T-helper 1 cell treated with Interleukin-12 subunit alpha and Interleukin-12 subunit beta and Interleukin-4 antibody, amounts not matched to agents 30 μg/mL and 1 μg/mL, for 36 hours (primary cell): ENCODE measurements around the gene TBPL1.

Experiments used
- H3K27ac Mint-ChIP-seq: one replicate; pipeline ENCODE4 v1.8.0; 2021; ENCODE audit warnings: mild to moderate bottlenecking, mixed read lengths
- H3K27me3 Mint-ChIP-seq: one replicate; pipeline ENCODE4 v1.8.0; 2021; ENCODE audit warnings: low read depth, mixed read lengths
- H3K36me3 Mint-ChIP-seq: one replicate; pipeline ENCODE4 v1.8.0; 2021; ENCODE audit warnings: low read depth, mixed read lengths
- H3K4me1 Mint-ChIP-seq: one replicate; pipeline ENCODE4 v1.8.0; 2021; ENCODE audit warnings: low read depth, mixed read lengths
- H3K4me3 Mint-ChIP-seq: one replicate; pipeline ENCODE4 v1.8.0; 2021; ENCODE audit warnings: mild to moderate bottlenecking, moderate library complexity, mixed read lengths
- H3K9me3 Mint-ChIP-seq: one replicate; pipeline ENCODE4 v1.8.0; 2021; ENCODE audit warnings: mixed read lengths

Gene TBPL1

DNA sequence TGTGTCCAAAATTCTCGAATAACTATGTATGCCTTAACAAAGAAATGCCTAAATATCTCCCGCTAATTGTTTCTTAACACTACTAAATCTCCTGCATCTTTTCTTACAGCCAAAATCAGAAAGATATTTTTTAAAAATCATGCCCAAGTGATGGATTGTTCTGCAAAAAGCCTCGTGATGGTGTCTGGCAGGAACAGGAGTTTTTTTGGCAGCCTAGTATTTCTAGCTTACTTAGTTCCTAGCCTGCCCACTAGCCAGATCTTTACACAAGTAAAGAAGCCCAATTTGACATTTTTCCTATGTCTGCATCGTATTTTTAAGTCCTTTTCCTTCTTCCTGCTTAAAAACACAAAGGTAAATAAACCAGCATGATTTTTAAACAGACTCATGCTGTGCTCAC, 67.9 kb downstream of the TBPL1 start:
- no peaks in the 10 kb centered on the region for H3K9me3 Mint-ChIP-seq
- H3K36me3 Mint-ChIP-seq, result no peaks in the 10 kb centered on the region
- no peaks in the 10 kb centered on the region for H3K4me1 Mint-ChIP-seq

DNA sequence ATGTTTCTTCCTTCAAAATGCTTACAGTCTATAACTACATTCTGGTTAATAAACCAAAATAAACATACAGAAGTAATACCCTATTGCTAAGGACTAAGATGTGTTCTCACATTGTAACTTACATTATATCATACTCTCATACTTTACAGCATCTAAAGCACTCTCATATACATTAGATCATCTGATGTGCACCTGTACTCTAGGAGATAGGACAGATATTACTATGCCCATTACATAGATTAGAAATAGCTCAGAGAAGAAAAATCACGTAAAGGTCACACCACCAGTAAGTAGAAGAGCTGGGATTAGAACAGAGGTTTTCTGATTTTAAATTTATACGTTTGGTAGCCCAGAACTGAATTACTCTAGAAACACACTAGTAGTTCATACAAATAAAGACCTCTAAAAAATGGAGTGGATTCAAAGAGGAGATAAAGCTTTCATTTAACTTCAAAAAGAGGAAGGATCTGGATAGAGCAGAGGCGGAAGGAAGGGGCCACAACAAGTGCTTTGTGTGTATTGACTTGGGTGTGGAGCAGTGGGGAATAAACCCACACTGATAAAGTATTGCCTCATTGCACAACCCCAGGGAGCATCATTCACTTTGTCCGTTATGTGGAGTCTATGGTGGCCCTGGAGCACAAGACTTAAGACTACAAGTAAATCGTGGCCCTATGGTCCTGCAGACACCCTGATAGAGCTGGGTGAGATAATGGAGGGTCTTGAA, 68.5 kb downstream of the TBPL1 start:
- Mint-ChIP-seq H3K27ac (no peak overlapping the region), H3K27me3 (no peaks in the 10 kb centered on the region), H3K36me3 (no peaks in the 10 kb centered on the region), H3K4me3 (no peak overlapping the region), H3K9me3 (no peaks in the 10 kb centered on the region), H3K4me1 (no peaks in the 10 kb centered on the region)

More for the DNA sequence above, 67.9 kb downstream of the TBPL1 start:
- H3K4me3 Mint-ChIP-seq, result no peak overlapping the region
- H3K27ac Mint-ChIP-seq, result no peak overlapping the region
- no peaks in the 10 kb centered on the region for H3K27me3 Mint-ChIP-seq

DNA sequence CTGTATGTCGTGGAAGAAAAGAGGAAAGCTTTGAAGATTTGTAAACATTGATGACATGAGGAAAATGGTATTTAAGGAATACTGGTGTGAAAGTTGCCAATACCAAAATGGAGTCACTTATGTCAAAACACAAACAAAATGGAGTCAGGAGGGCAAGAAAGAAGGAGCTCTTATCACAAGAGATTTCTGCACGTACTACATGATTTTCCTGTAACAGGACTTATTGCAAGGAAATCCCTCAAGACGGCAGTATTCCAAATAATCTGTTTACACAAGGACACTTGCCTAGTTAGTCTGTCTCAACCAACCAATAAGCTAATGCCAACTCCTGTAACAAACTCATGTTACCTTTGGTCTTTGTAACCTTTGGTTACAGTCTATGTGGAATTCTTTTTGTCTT, 69.6 kb downstream of the TBPL1 start:
- Mint-ChIP-seq H3K4me1 (no peaks in the 10 kb centered on the region), H3K9me3 (no peaks in the 10 kb centered on the region), H3K4me3 (no peak overlapping the region), H3K27me3 (no peaks in the 10 kb centered on the region), H3K27ac (no peak overlapping the region), H3K36me3 (no peaks in the 10 kb centered on the region)

DNA sequence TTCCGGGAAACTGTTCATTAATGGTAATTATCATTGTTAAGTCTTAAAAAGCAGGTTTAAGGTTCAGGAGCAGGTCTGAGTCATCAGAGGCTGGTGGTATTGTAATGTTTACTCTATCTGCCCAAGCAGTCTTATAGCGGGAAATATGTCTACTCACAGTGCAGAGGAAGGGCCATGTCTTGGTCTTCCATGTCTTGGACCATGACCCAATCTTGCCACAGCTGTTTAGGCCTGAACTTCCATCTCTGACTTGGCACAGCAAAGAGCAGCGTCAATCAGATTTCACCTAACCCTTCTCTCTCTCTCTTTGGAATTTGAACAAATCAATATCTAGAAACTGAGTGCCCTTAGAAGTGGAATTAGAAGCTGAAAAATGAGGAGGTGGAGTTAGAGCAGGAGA, 73.6 kb downstream of the TBPL1 start:
- Mint-ChIP-seq H3K4me1 (no peaks in the 10 kb centered on the region), H3K27me3 (peaks cover 3% of the 10 kb centered on the region), H3K4me3 (no peak overlapping the region), H3K36me3 (no peaks in the 10 kb centered on the region), H3K9me3 (no peaks in the 10 kb centered on the region), H3K27ac (no peak overlapping the region)

DNA sequence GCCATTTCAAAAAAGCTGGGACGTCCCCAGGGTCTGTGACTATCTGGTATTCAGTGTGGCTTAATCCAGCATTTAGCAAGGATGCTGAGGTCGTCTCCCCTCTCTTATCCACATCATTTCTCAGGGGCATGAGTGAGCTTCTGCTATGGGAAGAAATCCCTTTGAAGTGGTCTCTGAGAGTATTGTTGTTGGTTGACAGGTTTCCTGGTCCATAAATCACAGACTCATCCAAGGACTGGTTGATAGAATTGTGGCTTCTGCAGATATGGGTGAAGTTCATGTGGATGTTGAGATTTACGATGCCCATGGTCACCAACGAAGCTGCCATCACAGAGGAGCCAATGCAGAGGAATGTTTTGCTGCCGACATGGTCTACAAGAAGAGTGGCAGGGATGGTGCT, 75.4 kb downstream of the TBPL1 start:
- Mint-ChIP-seq H3K36me3 (no peaks in the 10 kb centered on the region), H3K4me1 (no peaks in the 10 kb centered on the region), H3K4me3 (no peak overlapping the region), H3K9me3 (no peaks in the 10 kb centered on the region), H3K27ac (no peak overlapping the region), H3K27me3 (peaks cover 3% of the 10 kb centered on the region)

DNA sequence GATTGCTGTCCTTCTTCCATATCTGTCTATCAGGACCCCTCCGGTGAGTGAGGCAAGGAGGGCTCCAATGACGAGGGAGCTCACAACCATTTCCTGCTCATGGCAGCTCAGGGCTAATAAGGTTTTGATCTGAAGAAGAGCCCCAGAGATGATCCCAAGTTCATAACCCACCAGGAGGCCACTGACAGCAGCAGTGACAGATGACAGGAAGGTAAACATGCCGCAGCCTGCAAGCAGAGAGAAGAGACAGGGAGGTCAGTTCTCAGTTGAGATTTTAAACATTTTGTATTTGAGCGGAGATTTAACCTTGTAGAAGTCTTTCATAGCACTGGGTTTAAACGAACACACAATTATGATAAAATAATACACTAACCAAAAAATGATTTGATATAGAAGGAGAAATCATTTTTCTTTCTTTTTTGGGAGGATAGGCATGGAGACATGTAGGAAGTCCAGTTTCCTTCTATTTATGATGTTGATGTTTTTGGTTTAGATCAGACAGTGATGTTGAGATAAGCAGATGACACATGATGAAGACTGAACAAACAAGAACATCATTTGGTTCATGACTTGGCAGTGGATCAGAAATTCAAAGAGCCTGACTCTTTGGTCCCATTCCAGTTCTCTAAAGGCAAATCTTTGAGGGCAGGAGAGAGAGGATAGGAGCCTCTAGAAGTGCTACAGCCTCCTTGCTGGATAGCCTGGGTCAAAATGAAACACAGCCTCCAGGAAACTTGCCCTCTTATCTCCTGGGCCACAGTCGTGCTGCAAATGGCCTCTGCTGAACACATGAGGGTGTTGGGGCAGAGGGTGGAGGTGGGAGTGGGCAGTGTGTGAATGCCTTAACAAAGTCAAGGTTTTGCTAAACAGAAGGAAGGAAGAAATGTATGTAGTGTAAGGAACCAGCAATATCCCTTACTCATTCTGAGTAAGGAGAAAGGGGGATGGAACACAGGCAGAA, 76.8 kb downstream of the TBPL1 start:
- no peaks in the 10 kb centered on the region for H3K36me3 Mint-ChIP-seq
- H3K27ac Mint-ChIP-seq, result no peak overlapping the region
- H3K27me3 Mint-ChIP-seq, result peaks cover 3% of the 10 kb centered on the region
- H3K9me3 Mint-ChIP-seq, result no peaks in the 10 kb centered on the region
- no peak overlapping the region for H3K4me3 Mint-ChIP-seq
- peaks cover 7% of the 10 kb centered on the region for H3K4me1 Mint-ChIP-seq

DNA sequence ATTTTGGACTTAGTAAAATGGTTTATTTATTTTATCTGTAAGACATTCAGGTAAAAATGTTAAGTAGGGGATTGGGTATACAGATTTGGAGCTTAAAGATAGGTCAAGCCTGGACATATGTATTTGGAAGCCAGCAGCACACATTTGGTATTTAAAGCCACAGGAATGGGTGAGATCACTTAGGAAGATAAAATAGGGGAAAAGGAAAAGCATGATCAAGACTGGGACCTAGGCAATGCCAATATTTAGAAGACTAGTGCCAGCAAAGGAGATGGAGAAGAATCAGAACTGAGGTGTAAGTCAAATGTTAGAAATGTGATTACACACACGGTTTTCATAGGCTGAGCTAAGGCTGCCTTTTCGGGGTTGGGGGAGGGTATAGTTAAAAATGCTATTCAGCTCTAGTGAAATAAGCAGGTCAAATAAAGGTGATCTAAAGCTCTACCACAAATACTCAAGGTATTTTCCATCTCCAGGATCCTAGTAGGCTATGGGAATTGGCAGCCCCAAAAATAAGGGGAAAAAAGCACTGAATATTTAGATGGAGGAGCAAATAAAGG, 78.8 kb downstream of the TBPL1 start:
- H3K27ac Mint-ChIP-seq, result no peak overlapping the region
- H3K4me3 Mint-ChIP-seq, result no peak overlapping the region
- H3K36me3 Mint-ChIP-seq, result no peaks in the 10 kb centered on the region
- H3K4me1 Mint-ChIP-seq, result peaks cover 14% of the 10 kb centered on the region
- H3K9me3 Mint-ChIP-seq, result no peaks in the 10 kb centered on the region
- H3K27me3 Mint-ChIP-seq, result peaks cover 3% of the 10 kb centered on the region

DNA sequence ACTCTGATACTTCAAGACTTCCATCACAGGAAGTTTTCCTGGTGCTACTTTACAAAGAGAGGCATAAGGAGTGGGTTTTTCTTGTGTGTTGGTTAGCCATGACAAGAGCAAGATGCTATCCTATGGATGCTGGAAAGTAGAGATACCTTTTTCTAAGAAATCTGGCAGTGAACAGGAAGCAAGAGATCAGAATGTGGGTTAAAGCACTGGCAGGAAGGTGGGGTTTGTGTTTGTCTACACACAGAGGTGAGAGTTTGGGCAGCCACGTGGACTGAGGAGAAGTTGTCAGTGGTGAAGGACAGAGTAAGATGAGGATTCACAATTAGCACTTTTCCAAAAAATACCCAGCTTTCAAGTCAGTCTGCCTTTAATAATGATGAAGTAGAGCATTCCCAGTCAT, 81.5 kb downstream of the TBPL1 start:
- Mint-ChIP-seq H3K4me1 (peaks cover 17% of the 10 kb centered on the region), H3K27ac (no peak overlapping the region), H3K9me3 (no peaks in the 10 kb centered on the region), H3K4me3 (no peak overlapping the region), H3K36me3 (no peaks in the 10 kb centered on the region), H3K27me3 (peaks cover 7% of the 10 kb centered on the region)

DNA sequence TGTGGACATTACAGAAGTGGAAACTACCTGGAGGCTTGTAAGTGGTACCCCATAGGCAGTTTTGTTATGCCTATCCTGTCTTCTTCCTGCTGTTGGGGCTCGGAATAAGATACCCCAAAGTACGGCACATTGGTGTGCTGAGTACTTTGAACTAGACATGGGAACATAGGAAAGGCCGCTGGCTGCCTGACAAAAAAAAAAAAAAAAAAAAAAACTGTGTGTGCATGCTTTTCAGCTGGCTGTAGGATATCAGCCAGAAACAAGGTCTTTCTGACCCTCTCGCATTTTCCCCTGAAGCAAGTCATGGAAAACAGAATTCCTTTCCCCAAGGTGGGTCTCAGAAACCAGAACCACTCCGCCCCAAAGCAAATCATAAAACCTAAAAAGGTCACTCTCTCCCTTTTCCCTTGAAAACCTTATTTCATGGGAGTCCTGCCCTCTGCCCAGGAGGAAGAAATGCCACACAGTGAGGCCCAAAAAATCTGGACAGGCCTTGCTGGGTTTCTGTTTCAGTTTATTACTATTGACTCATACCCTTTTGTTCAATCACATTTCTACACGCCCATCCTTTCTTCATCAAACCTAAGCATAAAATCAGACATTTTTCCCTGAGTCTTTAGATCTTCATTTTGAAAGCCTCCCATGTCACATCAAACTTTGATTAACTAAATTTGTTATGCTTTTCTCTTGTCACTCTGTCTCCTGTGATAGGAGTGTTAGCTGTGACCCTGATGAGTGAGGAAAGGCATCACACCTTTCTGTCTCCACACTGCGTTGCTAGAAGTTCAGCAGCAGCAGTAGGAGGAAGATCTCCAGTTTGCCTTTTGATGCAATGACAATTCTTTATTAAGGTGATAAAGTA, 82.2 kb downstream of the TBPL1 start:
- peak overlapping the region; percentile 33 for H3K27ac Mint-ChIP-seq
- no peak overlapping the region for H3K4me3 Mint-ChIP-seq
- H3K27me3 Mint-ChIP-seq, result peaks cover 4% of the 10 kb centered on the region
- peaks cover 17% of the 10 kb centered on the region for H3K4me1 Mint-ChIP-seq
- no peaks in the 10 kb centered on the region for H3K36me3 Mint-ChIP-seq
- no peaks in the 10 kb centered on the region for H3K9me3 Mint-ChIP-seq

DNA sequence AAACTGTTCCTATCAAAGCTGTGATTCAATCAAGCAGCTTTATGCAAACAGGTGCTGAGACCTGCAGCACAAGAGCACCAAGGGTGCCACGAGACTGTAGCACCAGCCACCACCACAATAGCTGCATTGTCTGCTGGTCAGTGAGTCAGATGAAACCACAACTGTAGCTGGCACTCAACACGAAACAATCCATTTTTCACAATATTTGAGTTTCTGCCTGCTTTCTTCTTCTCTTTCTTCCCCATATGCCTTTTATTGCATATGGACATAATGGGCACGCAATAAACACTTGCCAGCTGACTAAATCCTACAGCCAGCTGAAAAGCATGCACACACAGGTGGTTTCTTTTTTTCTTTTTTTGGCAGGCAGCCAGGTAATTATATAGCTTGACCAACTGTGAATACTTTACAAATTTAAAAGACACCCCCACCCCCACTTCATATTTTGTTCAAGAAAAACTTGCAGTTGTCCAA, 82.8 kb downstream of the TBPL1 start:
- H3K36me3 Mint-ChIP-seq, result no peaks in the 10 kb centered on the region
- H3K4me1 Mint-ChIP-seq, result peaks cover 17% of the 10 kb centered on the region
- no peak overlapping the region for H3K4me3 Mint-ChIP-seq
- H3K27me3 Mint-ChIP-seq, result peaks cover 4% of the 10 kb centered on the region
- H3K9me3 Mint-ChIP-seq, result no peaks in the 10 kb centered on the region
- no peak overlapping the region for H3K27ac Mint-ChIP-seq

DNA sequence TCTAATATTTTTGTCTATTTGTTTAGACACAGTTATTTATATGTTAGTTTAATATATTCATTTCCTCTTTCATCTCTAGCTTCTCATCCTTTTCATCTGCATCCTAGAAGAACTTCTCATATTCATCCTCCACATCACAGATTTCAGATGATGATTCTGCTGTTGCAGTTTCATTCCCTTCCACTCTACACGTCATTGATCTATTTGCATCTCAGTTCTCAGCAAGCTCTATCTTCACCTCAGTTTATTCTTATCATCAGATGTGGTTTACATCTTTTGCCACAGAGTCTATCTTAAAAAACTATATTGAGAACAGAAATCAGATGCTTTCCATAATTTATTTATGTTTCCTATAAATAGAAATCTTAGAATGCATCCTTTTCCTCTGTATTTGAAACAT, 86.1 kb downstream of the TBPL1 start:
- Mint-ChIP-seq H3K4me1 (peaks cover 15% of the 10 kb centered on the region), H3K36me3 (no peaks in the 10 kb centered on the region), H3K4me3 (no peak overlapping the region), H3K27me3 (peaks cover 8% of the 10 kb centered on the region), H3K27ac (no peak overlapping the region), H3K9me3 (no peaks in the 10 kb centered on the region)
